Endometrium (tissue), 2 donors: Measurements from ENCODE around the gene CDKAL1.
"Not testable (repeated sequence)": the region's sequence is repeated elsewhere in the genome, so short reads cannot be mapped to it uniquely, and the experiment has no call there.

Source experiments
- FAIRE-seq: peaks from 2 replicates; lab custom pipeline; 2012; peaks lifted over from hg19 to GRCh38; lab: Jason Lieb, UNC
- donor health status: control.
- donor health status: control.

CDKAL1 gene

GRCh38 chr6:20534295-20535262 is at the start of gene CDKAL1:
Gene CDKAL1 (plus strand): TSS chr6:20534457. CDS start chr6:20546351, 11,894 bp downstream.
- peak; percentile 80 for FAIRE-seq

DNA sequence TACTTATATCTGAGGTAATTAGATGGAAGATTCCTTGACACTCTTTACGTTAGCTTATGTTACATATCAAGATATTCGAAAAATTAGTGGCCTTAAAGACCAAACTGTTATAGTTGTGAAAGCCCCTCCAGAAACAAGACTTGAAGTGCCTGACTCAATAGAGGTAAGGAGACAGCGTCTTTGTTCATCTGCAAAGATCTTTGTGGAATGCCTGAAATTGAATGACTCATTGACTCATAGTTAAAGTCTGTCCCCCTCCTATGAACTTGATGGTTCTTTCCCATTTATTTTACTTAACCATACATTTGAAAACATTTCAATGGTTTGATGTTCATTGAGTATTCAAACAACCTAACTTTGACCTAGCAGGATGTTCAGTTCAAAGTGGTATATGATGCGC is 47.6 kb upstream of the CDKAL1 start:
- FAIRE-seq = no peak

GRCh38 chr6:20487669-20488375 is 46.4 kb upstream of the CDKAL1 start:
- no peak for FAIRE-seq

- FAIRE-seq = no peak
Observed at GRCh38 chr6:20490591-20490990, 43.7 kb upstream of the CDKAL1 start.

DNA sequence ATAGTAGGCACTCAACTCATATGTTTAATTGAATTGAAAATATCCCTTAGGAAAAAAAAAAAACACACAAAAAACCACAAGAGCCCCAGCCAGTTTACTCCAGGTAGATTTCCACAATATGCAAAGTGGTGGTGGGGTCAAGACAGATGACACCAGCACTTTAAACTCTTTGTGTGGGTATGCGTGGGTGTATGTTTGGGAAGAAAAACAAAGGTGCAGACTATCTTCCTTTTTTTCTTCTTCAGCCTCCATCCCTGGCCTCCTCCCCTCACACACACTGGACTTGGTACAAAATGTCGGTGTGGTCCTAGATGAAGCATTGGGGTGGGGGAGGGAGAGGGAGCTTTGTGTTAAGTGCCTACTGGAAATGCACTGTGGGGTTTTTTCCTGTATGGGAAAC is 42.2 kb upstream of the CDKAL1 start:
- FAIRE-seq = no peak

DNA sequence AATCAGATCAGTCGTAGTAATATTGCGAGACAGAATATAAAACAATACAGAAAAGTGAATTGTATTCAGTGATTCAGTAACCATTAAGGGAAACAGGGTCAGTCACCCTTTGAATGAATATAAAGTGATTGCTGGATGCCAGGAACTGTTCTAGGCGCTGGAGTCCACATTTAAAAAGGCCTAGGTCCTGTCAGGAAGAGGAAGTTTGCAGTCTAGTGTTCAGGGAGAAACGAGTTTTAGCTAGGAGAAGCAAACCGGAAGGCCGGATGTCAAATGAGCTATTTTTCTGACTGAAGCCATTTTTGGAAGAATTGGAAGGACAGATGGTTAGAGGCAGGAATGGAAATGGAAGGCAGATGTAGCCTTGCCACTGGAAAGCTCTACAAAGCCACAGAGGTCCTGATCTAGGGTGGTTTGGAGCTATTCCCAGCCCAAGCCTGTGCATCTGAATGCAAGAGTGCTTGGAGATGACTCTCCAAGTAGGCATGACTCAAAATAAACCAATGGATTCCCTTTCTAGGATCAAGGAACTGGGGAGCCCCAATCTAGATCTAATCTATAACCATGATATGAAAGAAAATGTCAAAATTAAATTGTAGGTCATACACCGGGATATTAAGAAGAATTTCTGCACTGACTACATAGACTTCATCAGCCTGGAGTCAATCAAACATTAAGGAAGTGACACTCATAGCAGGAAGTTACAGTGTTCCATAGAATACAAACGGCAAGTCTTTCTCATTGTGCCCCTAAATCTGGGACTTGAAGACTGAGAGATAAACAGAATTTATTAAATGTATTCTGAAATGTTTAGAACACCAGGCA is 36.8 kb upstream of the CDKAL1 start:
- FAIRE-seq = no peak

GRCh38 chr6:20498041-20498385 is 36.2 kb upstream of the CDKAL1 start:
- no peak for FAIRE-seq

DNA sequence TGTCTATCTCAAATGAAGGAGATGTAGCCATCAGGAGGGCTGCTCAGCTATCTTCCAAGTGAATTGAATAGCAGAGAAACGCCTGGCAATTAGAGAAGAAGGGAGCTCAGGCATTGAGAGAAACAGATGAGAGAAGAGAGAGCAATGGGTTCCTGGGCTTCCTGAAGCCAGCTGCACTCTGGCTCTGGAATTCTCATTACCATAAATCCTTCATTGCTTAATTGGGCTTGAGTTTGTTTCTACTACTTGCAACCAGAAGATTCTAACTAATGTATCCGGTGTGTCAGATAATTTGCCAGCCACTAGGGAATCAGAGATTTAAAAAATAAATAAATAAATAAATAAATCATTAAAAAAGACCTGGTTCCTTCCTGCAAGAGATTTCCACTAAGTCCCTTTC is 25.0 kb upstream of the CDKAL1 start:
- FAIRE-seq = no peak

DNA sequence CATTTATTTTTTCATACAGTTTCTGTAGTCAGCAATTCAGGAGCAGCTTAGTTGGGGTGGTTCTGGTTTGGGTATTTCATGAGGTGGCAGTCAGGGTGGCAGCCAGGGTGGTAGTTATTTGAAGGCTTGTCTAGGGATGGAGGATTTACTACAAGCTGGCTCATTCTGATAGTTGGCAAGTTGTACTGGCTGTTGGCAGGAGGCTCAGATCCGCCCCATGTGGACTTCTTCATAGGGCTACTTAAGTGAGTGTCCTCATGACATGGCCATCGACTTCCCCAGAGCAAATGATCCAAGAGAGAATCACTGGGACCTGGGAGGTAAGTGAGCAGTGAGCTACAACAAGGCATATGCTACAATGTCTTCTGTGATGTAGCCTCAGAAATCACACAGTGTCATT is 22.4 kb upstream of the CDKAL1 start:
- FAIRE-seq = no peak

DNA sequence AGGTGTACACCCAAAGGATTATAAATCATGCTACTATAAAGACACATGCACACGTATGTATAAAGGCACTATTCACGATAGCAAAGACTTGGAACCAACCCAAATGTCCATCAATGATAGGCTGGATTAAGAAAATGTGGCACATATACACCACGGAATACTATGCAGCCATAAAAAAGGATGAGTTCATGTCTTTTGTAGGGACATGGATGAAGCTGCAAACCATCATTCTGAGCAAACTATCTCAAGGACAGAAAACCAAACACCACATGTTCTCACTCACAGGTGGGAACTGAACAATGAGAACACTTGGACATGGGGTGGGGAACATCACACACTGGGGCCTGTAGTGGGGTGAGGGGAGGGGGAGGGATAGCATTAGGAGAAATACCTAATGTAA is 9.0 kb upstream of the CDKAL1 start:
- not testable (repeated sequence) for FAIRE-seq

DNA sequence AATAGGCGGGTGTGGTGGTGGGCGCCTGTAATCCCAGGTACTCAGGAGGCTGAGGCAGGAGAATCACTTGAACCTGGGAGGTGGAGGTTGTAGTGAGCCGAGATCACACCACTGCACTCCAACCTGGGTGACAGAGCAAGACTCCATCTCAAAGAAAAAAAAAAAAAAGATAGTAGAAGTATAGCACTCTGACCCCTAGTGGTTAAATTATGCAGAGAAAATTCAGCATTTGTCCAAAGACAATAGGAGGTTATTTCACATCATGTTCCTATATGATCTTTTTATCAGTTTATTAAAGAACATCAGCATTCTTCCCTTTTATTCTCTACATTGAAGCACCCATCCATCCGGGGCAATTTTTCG is 5.2 kb upstream of the CDKAL1 start:
- not testable (repeated sequence) for FAIRE-seq

- no peak for FAIRE-seq
Observed at GRCh38 chr6:20532881-20533280, 1.4 kb upstream of the CDKAL1 start.

GRCh38 chr6:20533746-20534294 is 437 bp upstream of the CDKAL1 start:
- no peak for FAIRE-seq

DNA sequence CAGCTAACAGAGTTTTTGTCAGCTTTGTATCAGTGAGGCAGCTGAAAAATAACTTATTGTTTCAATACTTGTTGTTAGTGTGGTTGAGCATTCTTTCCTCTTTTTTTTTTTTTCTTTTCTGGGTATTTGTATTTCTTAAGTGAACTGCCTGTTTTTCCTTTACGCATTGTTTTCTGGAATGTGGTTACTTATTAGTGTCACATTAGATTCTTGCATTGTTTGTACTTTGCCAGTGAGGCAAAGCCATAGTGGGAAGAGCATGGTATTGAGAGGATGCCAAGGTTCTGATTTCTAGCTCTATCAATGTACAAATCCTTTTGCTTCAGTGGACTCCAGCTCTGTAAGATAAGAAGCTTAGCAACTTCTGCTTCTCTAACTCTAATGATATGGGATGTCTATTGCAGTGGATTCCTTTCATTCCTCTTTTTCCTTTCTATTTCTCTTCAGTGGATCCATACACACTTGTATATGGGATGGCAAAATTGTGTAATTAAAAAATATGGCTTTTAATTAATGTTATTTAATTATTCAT is 3.9 kb downstream of the CDKAL1 start:
- FAIRE-seq = no peak

DNA sequence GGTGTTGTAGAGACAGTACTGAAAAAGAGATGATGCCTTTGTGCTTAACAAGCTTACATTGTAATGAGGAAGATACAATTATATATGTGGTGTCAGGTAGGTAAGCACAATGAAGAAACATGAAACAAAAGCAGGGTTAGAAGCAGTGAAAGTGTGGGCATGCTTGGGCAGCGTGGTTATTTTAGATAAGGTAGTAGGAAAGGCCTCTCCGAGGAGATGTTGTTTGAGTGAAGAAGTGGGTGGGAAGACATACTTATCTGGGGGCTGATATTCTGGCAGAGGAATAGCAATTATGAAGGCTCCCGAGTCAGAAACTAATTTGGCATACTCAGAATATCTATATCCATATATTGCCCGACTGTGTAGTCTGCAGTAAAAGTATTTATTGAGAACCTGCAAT is 4.7 kb downstream of the CDKAL1 start:
- FAIRE-seq = no peak

DNA sequence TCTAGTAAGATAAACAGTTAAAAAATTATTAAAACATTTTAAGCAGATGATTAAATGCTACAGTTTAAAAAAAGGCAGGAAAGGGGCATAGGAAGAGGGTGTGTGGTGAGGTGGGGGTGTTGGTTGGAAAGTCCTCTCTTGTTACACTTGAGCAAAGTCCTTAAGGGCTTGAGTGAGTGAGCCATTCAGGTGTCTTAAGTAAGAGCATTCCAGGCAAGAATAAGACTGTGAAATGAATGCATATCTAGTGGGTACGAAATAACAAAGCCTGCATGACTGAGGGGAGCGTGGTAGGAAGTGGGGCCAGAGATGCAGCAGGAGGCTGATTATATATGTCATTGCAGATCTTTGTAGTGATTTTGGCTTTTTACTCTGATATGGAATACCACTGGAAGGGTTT is 5.1 kb downstream of the CDKAL1 start:
- no peak for FAIRE-seq

DNA sequence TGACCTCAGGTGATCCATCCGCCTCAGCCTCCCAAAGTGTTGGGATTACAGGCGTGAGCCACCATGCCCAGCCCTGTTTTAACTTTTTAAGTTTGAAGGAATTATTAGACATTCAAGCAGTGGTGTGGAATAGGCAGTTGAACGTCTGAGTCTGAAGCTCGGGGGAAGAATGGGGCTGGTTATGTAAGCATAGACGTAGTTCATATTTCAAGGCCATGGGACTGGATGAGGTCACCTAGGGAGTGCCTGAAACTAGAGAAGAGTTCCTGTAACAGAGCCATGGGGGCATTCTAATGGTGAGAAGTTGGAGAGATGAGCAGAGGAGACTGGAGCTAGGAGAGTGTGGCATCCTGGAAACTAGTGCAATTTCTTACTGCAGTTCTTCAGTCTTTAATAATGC is 6.4 kb downstream of the CDKAL1 start:
- no peak for FAIRE-seq

GRCh38 chr6:20541382-20541781 is 7.1 kb downstream of the CDKAL1 start:
- FAIRE-seq = no peak

GRCh38 chr6:20542927-20543602 is 8.8 kb downstream of the CDKAL1 start:
- peak; percentile 96 for FAIRE-seq

- FAIRE-seq = no peak
Observed at GRCh38 chr6:20548264-20548663, 14.0 kb downstream of the CDKAL1 start.

DNA sequence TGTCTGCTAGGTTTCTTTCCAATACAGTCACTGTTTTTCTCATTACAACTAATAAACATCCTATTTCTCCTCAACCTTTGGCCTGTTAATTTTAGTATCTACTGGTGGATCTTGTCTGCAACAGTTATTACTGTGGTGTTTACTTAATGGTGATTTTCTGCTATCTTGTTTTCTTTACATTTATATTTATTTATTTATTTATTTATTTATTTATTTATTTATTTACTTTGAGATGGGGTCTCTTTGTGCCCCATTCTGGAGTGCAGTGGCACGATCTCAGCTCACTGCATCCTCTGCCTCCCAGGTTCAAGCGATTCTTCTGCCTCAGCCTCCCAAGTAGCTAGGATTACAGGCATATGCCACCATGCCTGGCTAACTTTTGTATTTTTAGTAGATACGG is 15.1 kb downstream of the CDKAL1 start:
- not testable (repeated sequence) for FAIRE-seq
